ENCODE data around the gene OR4D11.

OR4D11 gene

DNA sequence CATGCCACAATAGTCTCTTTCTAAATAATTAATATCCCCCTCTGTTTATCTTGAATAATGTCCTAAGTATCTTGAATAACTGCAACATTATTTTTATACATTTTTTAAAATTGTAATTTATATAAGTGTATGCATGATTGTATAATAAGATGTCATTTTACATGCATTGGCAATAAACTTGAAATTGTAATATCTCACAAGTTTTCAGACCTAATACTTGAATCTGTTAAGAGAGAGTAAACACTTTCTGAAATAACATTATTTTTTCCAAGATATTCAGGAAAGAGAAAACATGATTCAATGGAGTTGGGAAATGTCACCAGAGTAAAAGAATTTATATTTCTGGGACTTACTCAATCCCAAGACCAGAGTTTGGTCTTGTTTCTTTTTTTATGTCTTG is at the start of gene OR4D11:
TSS of gene OR4D11 (plus strand) at position 301 of the 400 bp plus-strand sequence. CDS start at position 301, 0 bp downstream.
- no peak within 1 kb of the TSS for H3K27ac ChIP-seq
- TF ChIP-seq, protein P1, sequence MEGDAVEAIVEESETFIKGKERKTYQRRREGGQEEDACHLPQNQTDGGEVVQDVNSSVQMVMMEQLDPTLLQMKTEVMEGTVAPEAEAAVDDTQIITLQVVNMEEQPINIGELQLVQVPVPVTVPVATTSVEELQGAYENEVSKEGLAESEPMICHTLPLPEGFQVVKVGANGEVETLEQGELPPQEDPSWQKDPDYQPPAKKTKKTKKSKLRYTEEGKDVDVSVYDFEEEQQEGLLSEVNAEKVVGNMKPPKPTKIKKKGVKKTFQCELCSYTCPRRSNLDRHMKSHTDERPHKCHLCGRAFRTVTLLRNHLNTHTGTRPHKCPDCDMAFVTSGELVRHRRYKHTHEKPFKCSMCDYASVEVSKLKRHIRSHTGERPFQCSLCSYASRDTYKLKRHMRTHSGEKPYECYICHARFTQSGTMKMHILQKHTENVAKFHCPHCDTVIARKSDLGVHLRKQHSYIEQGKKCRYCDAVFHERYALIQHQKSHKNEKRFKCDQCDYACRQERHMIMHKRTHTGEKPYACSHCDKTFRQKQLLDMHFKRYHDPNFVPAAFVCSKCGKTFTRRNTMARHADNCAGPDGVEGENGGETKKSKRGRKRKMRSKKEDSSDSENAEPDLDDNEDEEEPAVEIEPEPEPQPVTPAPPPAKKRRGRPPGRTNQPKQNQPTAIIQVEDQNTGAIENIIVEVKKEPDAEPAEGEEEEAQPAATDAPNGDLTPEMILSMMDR (IDR thresholded peaks at IDR 0.05): no peak
- no peak for TF ChIP-seq ZFX (IDR thresholded peaks at IDR 0.05; ENCODE audit: borderline replicate concordance)

DNA sequence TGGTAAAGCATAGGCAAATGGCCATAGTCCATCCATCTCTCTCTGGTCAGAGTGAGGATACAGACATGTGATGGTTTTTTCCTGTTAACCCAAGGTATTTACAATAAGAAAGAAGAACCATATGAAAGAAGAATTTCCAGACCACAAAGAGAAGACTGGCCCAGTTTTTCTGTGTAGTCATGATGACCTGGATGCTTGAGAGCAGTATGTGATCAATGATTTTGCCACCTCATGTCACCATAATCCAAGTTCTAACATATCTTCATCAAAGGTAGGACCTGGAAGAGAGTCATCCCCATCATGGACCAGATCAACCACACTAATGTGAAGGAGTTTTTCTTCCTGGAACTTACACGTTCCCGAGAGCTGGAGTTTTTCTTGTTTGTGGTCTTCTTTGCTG is 46.7 kb upstream of the OR4D11 start, which contains the start of gene OR4D6:
TSS of gene OR4D6 (plus strand) at position 301 of the 400 bp plus-strand sequence. CDS start at position 301, 0 bp downstream.
- no peak for TF ChIP-seq ZFX (IDR thresholded peaks at IDR 0.05; ENCODE audit: borderline replicate concordance)
- TF ChIP-seq, protein P1 (IDR thresholded peaks at IDR 0.05): no peak
- H3K27ac ChIP-seq: no peak within 1 kb of the TSS

DNA sequence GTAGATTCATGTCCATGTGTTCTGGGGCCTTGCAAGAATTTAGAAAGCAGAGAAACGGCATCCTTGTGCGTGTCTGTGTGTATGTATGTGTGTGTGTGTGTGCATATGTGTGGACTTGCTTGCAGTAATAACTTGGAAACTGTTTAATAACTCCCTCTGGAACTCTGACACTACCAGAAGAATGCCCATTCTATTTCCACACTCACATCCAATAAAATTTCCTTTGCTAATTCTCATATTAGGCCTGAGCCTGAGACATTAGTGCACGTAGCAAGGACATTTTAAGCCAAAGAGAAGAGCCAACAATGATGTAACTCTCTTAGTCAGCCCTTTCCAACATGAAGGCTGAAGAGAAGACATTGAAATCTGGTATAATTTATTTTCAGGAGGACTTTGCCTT is 43.5 kb upstream of the OR4D11 start:
- TF ChIP-seq, protein P1 (IDR thresholded peaks at IDR 0.05): no peak
- TF ChIP-seq ZFX (IDR thresholded peaks at IDR 0.05; ENCODE audit: borderline replicate concordance): no peak
- H3K27ac ChIP-seq: no peak overlapping the region

DNA sequence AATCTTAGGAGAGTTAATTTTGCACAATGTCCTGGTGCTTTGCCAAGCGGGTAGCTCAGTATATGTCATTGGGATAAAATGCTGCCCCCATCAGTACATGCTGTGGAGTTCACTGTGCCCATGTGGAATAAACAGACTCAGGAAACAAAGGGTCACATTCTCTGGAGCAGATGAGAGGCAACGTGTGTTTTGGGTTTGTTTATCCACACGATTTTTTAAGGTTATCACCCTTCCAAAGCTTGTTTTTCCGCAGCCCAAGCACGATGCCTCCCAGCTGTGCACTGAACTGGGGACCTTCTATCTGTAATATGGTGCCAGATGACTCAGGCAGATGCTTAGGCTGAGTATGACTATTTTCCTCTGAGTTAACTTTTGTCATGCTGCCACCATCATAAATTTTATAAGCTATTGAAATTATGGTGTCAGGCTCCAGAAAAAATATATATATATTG is 40.2 kb upstream of the OR4D11 start:
- no peak overlapping the region for H3K27ac ChIP-seq
- TF ChIP-seq ZFX (IDR thresholded peaks at IDR 0.05; ENCODE audit: borderline replicate concordance): no peak
- TF ChIP-seq, protein P1 (IDR thresholded peaks at IDR 0.05): no peak

DNA sequence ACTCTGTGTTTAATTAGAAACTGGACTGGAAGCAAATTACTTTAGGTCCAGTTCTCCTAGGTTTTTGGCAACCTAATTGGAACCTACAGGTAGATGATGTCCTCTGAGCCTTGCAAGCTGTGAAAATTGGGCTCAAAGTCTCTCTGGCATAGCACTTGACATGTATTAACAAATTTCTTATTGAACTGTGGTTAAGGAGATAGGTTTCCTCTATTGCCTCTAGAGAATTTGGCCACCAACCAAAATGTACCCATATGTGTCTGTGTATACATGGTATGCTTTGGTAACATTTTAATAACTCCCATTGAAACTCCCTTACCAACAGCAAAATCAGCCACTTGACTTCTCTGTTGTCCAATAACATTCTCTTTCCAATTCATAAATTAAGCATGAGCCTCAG is 30.4 kb upstream of the OR4D11 start, which contains the start of gene OR4D10:
TSS of gene OR4D10 (plus strand) at position 301 of the 400 bp plus-strand sequence. CDS start 4,115 bp downstream, outside the sequence.
- H3K27ac ChIP-seq: no peak within 1 kb of the TSS
- TF ChIP-seq, protein P1 (IDR thresholded peaks at IDR 0.05): no peak
- TF ChIP-seq ZFX (IDR thresholded peaks at IDR 0.05; ENCODE audit: borderline replicate concordance): no peak

DNA sequence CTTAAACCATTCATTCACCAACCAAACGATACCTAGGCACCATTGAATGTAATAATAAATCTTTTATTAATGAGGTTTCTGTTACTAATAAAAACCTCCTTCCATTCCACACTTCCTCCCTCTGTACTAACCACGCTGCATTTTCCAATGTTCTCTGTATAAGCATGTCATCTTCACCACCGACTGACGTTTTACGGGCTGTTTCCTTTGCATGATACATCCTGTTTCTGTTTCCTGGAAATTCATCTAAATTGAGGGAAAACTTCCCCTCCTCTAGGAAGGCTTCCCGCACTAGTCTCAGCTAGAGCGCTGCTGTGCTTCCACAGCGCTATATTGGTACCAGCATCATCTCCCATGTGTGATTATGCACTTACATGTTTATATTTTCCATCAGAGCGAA is 28.2 kb upstream of the OR4D11 start:
- TF ChIP-seq, protein P1 (IDR thresholded peaks at IDR 0.05): no peak
- no peak for TF ChIP-seq ZFX (IDR thresholded peaks at IDR 0.05; ENCODE audit: borderline replicate concordance)
- H3K27ac ChIP-seq: no peak overlapping the region

DNA sequence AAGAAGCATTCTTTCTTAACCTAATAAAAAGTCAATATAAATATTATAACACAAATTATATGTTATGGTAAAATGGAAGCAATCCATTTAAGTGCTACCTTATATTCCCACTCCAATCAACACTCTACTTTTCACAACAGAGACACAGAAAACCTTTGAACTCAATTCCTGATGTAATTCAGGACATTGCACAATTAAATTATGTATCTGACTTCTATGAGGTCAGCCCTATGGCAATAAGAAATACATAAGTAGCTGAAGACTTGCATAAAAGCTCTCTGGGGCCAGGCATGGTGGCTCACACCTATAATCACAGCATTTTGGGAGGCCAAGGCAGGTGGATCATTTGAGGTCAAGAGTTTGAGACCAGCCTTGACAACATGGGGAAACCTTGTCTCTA is 23.5 kb upstream of the OR4D11 start:
- H3K27ac ChIP-seq: no peak overlapping the region
- TF ChIP-seq, protein P1 (IDR thresholded peaks at IDR 0.05): no peak
- TF ChIP-seq ZFX (IDR thresholded peaks at IDR 0.05; ENCODE audit: borderline replicate concordance): no peak

Measured in 22Rv1 (cell line).